Measurements from ENCODE around the gene GRM7.

The GRM7 gene

DNA sequence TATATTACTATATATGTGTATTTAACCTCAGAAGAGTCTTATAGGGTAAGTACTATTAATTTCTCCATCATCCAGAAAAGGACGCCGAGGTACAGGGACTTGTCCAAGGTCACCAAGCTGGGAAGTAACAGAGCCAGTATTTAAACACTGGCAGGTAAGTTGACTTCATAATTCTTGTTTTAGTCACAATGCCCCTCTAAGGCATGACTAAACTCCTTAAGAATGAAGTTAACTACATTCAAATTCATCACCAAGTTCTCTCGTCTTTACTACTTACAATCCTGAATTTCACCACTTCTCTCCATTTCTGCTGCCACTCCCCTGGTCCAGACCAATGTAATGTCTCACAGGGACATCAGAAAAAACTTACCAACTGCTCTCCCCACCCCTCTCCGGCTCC lies 312.1 kb downstream of the GRM7 start:
- no peak for DNase-seq
- POLR2A ChIA-PET, result no interaction called here
- no peak overlapping the region for H3K27ac ChIP-seq (ENCODE audit: insufficient read depth in 1 of 2, low read depth in 1 of 2, low read length in 2 of 2, poor library complexity in 1 of 2, severe bottlenecking in 2 of 2)
- no peaks in the 10 kb centered on the region for H3K27me3 ChIP-seq (replicated peaks in 2 of 5; ENCODE audit: control insufficient read depth in 4 of 5, insufficient read depth in 5 of 5, low read length in 4 of 5)
- H3K36me3 ChIP-seq (ENCODE audit: control insufficient read depth in 4 of 4, insufficient read depth in 4 of 4, low read length in 3 of 4), result no peaks in the 10 kb centered on the region
- no peaks in the 10 kb centered on the region for H3K4me1 ChIP-seq (ENCODE audit: control extremely low read depth in 1 of 4, control insufficient read depth in 4 of 4, insufficient read depth in 4 of 4, low read length in 3 of 4)
- H3K9me3 ChIP-seq (ENCODE audit: control extremely low read depth in 1 of 5, control insufficient read depth in 4 of 5, insufficient read depth in 2 of 5, low read depth in 1 of 5, low read length in 4 of 5), result peaks cover 0 to 2% (median 0%) of the 10 kb centered on the region in 5 experiments
- CTCF ChIA-PET, result no interaction called here
- no peak overlapping the region for H3K4me3 ChIP-seq (ENCODE audit: control insufficient read depth in 1 of 7, extremely low read depth in 1 of 7, insufficient read depth in 4 of 7, low read depth in 2 of 7, low read length in 6 of 7)
- WGBS (ENCODE audit: insufficient coverage), result 100% methylated on average over 1 of the region's 4 CpGs

DNA sequence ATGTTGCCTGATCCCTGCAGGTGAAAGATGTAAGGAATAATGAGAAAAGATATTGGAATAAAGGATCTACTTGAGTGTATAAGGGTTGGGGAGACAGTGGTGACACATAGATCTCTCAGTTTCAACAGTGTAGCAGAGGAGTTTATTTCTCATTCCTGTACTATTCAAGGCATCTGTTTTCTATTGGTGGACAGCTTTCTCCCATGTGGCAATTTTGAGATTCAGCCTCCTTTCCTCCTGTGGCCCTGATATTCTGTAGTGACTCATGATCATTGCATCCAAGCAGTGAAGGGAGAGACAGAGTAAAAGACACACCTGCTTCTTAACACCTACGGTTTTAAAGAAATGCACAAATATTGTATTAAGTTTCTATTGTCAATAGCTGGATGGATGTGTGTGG lies 327.6 kb downstream of the GRM7 start:
- Histone ChIP-seq H3K4me3 (ENCODE audit: control insufficient read depth in 1 of 7, extremely low read depth in 1 of 7, insufficient read depth in 4 of 7, low read depth in 2 of 7, low read length in 6 of 7) (no peak overlapping the region), H3K36me3 (ENCODE audit: control insufficient read depth in 4 of 4, insufficient read depth in 4 of 4, low read length in 3 of 4) (no peaks in the 10 kb centered on the region), H3K9me3 (ENCODE audit: control extremely low read depth in 1 of 5, control insufficient read depth in 4 of 5, insufficient read depth in 2 of 5, low read depth in 1 of 5, low read length in 4 of 5) (no peaks in the 10 kb centered on the region), H3K27me3 (replicated peaks in 2 of 5; ENCODE audit: control insufficient read depth in 4 of 5, insufficient read depth in 5 of 5, low read length in 4 of 5) (no peaks in the 10 kb centered on the region), H3K27ac (ENCODE audit: insufficient read depth in 1 of 2, low read depth in 1 of 2, low read length in 2 of 2, poor library complexity in 1 of 2, severe bottlenecking in 2 of 2) (no peak overlapping the region), H3K4me1 (ENCODE audit: control extremely low read depth in 1 of 4, control insufficient read depth in 4 of 4, insufficient read depth in 4 of 4, low read length in 3 of 4) (no peaks in the 10 kb centered on the region)
- POLR2A ChIA-PET, result no interaction called here
- CTCF ChIA-PET, result no interaction called here
- no CpG with 5 or more reads among the region's 1 CpG for WGBS (ENCODE audit: insufficient coverage)
- no peak for DNase-seq

DNA sequence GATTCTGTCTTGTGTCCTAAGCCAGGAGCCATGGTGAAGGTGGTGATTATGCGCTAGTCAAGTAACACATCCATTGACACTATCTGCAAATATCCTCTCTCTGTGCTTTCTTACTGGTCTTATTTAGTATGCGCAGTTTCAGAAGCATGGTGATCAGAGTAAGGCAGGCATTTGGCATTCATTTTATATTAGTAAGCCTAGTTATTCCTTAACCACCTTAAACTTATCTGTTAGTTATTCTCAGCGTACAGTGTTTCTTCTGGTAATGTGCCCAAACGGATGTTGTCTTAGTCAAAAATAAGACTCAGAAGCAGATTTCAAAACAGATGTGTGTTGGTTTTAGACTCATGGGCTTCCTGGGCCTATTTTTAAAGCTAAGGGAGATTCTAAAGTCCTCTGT lies 329.2 kb downstream of the GRM7 start:
- no peaks in the 10 kb centered on the region for H3K4me1 ChIP-seq (ENCODE audit: control extremely low read depth in 1 of 4, control insufficient read depth in 4 of 4, insufficient read depth in 4 of 4, low read length in 3 of 4)
- no peak for DNase-seq
- WGBS (ENCODE audit: insufficient coverage), result 92% methylated on average over 2 of the region's 4 CpGs
- no peaks in the 10 kb centered on the region for H3K27me3 ChIP-seq (replicated peaks in 2 of 5; ENCODE audit: control insufficient read depth in 4 of 5, insufficient read depth in 5 of 5, low read length in 4 of 5)
- no peak overlapping the region for H3K27ac ChIP-seq (ENCODE audit: insufficient read depth in 1 of 2, low read depth in 1 of 2, low read length in 2 of 2, poor library complexity in 1 of 2, severe bottlenecking in 2 of 2)
- no peaks in the 10 kb centered on the region for H3K36me3 ChIP-seq (ENCODE audit: control insufficient read depth in 4 of 4, insufficient read depth in 4 of 4, low read length in 3 of 4)
- ChIA-PET POLR2A (no interaction called here), CTCF (no interaction called here)
- no peaks in the 10 kb centered on the region for H3K9me3 ChIP-seq (ENCODE audit: control extremely low read depth in 1 of 5, control insufficient read depth in 4 of 5, insufficient read depth in 2 of 5, low read depth in 1 of 5, low read length in 4 of 5)
- H3K4me3 ChIP-seq (ENCODE audit: control insufficient read depth in 1 of 7, extremely low read depth in 1 of 7, insufficient read depth in 4 of 7, low read depth in 2 of 7, low read length in 6 of 7), result no peak overlapping the region

DNA sequence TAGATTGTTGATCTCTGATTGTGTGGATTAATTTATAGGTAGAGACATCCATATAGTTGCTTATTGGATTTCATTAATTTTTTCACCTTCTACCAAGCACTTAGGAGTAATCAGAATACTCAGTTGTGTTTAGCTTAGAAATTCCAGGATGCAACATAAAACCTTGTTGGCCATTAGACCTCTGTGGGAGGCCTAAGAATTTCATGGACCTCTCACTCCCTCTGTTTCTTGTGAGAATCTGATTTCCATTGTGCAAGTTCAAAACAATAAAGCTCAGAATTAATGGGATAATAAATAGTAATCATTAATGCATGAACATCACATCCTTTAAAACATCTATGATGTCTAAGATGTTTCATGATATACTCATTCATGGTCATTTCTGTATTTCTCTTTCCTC lies 332.4 kb downstream of the GRM7 start:
- no peaks in the 10 kb centered on the region for H3K36me3 ChIP-seq (ENCODE audit: control insufficient read depth in 4 of 4, insufficient read depth in 4 of 4, low read length in 3 of 4)
- CTCF ChIA-PET, result no interaction called here
- H3K9me3 ChIP-seq (ENCODE audit: control extremely low read depth in 1 of 5, control insufficient read depth in 4 of 5, insufficient read depth in 2 of 5, low read depth in 1 of 5, low read length in 4 of 5), result no peaks in the 10 kb centered on the region
- no peaks in the 10 kb centered on the region for H3K27me3 ChIP-seq (replicated peaks in 2 of 5; ENCODE audit: control insufficient read depth in 4 of 5, insufficient read depth in 5 of 5, low read length in 4 of 5)
- no peak overlapping the region for H3K4me3 ChIP-seq (ENCODE audit: control insufficient read depth in 1 of 7, extremely low read depth in 1 of 7, insufficient read depth in 4 of 7, low read depth in 2 of 7, low read length in 6 of 7)
- H3K4me1 ChIP-seq (ENCODE audit: control extremely low read depth in 1 of 4, control insufficient read depth in 4 of 4, insufficient read depth in 4 of 4, low read length in 3 of 4), result no peaks in the 10 kb centered on the region
- DNase-seq, result no peak
- no peak overlapping the region for H3K27ac ChIP-seq (ENCODE audit: insufficient read depth in 1 of 2, low read depth in 1 of 2, low read length in 2 of 2, poor library complexity in 1 of 2, severe bottlenecking in 2 of 2)
- POLR2A ChIA-PET, result no interaction called here

DNA sequence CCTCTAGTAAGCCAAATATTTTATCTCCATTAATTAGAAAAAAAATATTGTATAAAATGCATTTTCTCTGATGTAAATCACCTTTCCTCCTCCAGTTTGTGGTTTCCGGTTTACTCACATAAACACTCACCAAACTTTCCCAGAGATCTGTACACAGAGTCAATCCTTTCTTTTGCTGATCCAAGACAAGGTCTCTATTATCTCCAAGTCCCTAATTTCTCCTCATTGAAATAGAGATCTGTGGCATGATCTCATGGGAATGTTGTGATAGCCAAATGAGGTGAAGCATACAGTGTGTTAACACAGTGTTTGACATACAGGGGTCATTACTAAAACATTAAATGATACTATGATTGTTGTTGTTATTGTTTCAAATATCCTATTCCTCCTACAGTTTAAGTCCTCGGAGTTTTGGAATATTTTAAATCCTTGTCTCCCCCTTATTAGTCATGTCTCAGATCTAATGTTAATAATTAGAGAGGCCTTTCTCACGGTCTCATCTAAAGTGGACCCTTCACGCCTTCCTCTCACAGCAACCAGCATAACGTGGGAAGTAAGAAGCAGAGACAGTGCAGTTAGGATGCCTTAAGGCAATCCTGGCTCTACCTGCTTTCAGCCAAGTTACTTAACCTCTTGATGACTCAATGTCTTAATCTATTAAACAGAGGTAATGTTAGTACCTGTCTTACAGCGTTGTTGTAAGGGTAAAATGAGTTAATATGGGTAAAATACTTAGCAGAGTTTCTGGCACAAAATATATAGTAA lies 333.3 kb downstream of the GRM7 start:
- Histone ChIP-seq H3K27me3 (replicated peaks in 2 of 5; ENCODE audit: control insufficient read depth in 4 of 5, insufficient read depth in 5 of 5, low read length in 4 of 5) (no peaks in the 10 kb centered on the region), H3K27ac (ENCODE audit: insufficient read depth in 1 of 2, low read depth in 1 of 2, low read length in 2 of 2, poor library complexity in 1 of 2, severe bottlenecking in 2 of 2) (no peak overlapping the region), H3K9me3 (ENCODE audit: control extremely low read depth in 1 of 5, control insufficient read depth in 4 of 5, insufficient read depth in 2 of 5, low read depth in 1 of 5, low read length in 4 of 5) (no peaks in the 10 kb centered on the region), H3K36me3 (ENCODE audit: control insufficient read depth in 4 of 4, insufficient read depth in 4 of 4, low read length in 3 of 4) (no peaks in the 10 kb centered on the region), H3K4me1 (ENCODE audit: control extremely low read depth in 1 of 4, control insufficient read depth in 4 of 4, insufficient read depth in 4 of 4, low read length in 3 of 4) (no peaks in the 10 kb centered on the region), H3K4me3 (ENCODE audit: control insufficient read depth in 1 of 7, extremely low read depth in 1 of 7, insufficient read depth in 4 of 7, low read depth in 2 of 7, low read length in 6 of 7) (no peak overlapping the region)
- DNase-seq, result no peak
- WGBS (ENCODE audit: insufficient coverage), result no CpG with 5 or more reads among the region's 6 CpGs
- ChIA-PET POLR2A (no interaction called here), CTCF (no interaction called here)

DNA sequence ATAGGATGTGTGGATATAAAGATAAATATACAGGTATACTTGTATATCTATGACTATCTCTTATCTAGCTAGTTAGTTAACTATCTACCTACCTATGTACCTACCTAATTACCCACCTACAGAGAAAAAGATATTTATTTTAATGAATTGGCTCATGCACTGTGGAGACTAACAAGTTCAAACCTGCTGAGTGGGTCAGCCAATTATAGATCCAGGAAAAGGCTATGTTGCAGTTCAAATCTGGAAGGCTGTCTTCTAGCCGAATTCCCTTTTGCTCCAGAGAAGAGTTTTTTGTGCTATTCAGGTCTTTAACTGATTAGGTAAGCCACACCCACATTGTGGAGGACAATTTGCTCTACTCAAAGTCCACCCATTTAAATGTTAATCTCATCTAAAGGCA lies 335.0 kb downstream of the GRM7 start:
- no peaks in the 10 kb centered on the region for H3K4me1 ChIP-seq (ENCODE audit: control extremely low read depth in 1 of 4, control insufficient read depth in 4 of 4, insufficient read depth in 4 of 4, low read length in 3 of 4)
- ChIA-PET POLR2A (no interaction called here), CTCF (no interaction called here)
- H3K4me3 ChIP-seq (ENCODE audit: control insufficient read depth in 1 of 7, extremely low read depth in 1 of 7, insufficient read depth in 4 of 7, low read depth in 2 of 7, low read length in 6 of 7), result no peak overlapping the region
- H3K36me3 ChIP-seq (ENCODE audit: control insufficient read depth in 4 of 4, insufficient read depth in 4 of 4, low read length in 3 of 4), result no peaks in the 10 kb centered on the region
- 100% methylated on average over 1 of the region's 1 CpG for WGBS (ENCODE audit: insufficient coverage)
- no peaks in the 10 kb centered on the region for H3K27me3 ChIP-seq (replicated peaks in 2 of 5; ENCODE audit: control insufficient read depth in 4 of 5, insufficient read depth in 5 of 5, low read length in 4 of 5)
- H3K9me3 ChIP-seq (ENCODE audit: control extremely low read depth in 1 of 5, control insufficient read depth in 4 of 5, insufficient read depth in 2 of 5, low read depth in 1 of 5, low read length in 4 of 5), result peaks cover 0 to 3% (median 0%) of the 10 kb centered on the region in 5 experiments
- H3K27ac ChIP-seq (ENCODE audit: insufficient read depth in 1 of 2, low read depth in 1 of 2, low read length in 2 of 2, poor library complexity in 1 of 2, severe bottlenecking in 2 of 2), result no peak overlapping the region
- no peak for DNase-seq

DNA sequence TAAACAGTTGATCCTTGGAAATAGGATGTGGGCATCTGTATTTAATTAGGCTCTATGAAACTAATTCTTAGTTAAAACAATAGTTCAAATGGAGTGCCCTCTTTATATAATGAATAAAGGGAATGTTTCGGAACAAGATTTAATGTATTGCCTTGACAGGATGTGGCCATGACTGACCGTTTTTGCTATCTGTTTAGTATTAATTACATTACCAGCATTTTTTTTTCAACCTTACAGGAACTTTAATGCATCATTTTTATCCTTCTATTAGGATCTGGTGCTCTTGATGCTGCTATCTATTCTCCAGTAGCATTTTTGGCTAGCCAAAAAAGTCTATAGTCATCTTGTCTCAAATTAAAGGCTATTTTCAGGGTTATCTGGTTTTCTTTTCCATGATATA lies 340.9 kb downstream of the GRM7 start:
- Histone ChIP-seq H3K4me1 (ENCODE audit: control extremely low read depth in 1 of 4, control insufficient read depth in 4 of 4, insufficient read depth in 4 of 4, low read length in 3 of 4) (peaks cover 0 to 2% (median under 1%) of the 10 kb centered on the region in 4 experiments), H3K4me3 (ENCODE audit: control insufficient read depth in 1 of 7, extremely low read depth in 1 of 7, insufficient read depth in 4 of 7, low read depth in 2 of 7, low read length in 6 of 7) (no peak overlapping the region), H3K36me3 (ENCODE audit: control insufficient read depth in 4 of 4, insufficient read depth in 4 of 4, low read length in 3 of 4) (no peaks in the 10 kb centered on the region), H3K27me3 (replicated peaks in 2 of 5; ENCODE audit: control insufficient read depth in 4 of 5, insufficient read depth in 5 of 5, low read length in 4 of 5) (no peaks in the 10 kb centered on the region), H3K9me3 (ENCODE audit: control extremely low read depth in 1 of 5, control insufficient read depth in 4 of 5, insufficient read depth in 2 of 5, low read depth in 1 of 5, low read length in 4 of 5) (peaks cover 0 to 3% (median 0%) of the 10 kb centered on the region in 5 experiments), H3K27ac (ENCODE audit: insufficient read depth in 1 of 2, low read depth in 1 of 2, low read length in 2 of 2, poor library complexity in 1 of 2, severe bottlenecking in 2 of 2) (no peak overlapping the region)
- ChIA-PET CTCF (no interaction called here), POLR2A (no interaction called here)
- no peak for DNase-seq
- WGBS (ENCODE audit: insufficient coverage), result no CpG with 5 or more reads among the region's 2 CpGs
